Inflammatory macrophage treated with lipopolysaccharide for 1 hour (primary cell): ENCODE data around the gene PTPRN2.

Experiments used
- DNase-seq, 2 donors: peaks; one replicate each; pipeline ENCODE4 v3.0.0-alpha.2; 2020 to 2022

Gene PTPRN2

DNA sequence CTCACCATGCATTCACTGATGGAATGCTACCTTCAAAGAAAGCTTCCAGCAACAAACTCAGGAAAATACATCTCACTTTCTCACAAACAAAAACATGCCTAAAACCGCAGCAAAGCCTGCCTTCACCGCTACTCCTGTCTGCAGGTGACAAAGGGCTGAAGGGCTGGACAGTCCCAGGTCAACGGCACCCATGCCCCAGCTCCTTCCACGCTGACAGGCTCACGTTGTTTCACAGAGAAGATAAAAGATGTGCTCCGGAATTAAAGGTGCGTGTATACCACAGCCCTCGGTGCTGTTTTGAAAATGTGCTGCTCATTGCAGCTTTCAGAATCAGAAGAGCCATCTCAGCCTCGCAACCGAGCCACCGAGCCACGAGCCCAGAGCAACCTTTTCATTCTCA, 445.0 kb downstream of the PTPRN2 start:
- DNase-seq = no peak

DNA sequence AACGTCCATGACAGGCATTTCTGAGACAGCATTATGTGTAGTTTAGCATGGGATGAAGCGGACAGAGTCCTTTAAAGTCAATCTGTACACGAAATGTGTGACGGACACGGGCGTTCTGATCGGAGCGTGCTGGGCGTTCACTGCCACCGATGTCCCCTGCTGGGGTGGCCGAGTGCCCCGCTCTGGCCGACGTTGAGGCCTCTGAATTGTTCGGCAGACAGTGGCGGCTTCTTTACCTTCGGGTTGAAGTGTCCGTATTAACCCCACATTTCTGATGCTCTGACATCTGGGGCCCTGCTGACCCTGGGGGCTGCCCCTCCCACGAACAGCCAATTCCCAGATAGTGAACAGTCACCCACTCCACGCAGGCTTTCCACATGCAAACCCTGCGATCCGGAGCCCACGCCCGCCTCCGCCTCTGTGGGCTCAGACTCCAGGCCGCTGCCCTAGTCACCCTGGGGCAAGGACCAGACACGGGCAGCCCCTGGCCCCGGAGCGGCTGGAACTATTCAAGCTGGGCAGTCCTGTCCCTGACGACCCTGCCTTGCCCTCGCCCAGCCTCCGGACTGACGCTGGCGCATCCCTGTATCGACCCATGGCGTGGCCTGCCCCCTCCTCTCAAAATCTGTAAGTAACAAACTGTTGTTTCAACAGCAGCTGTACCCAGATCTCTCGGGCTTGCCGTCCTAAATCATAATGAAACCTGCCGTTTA, 445.7 kb downstream of the PTPRN2 start:
- no peak for DNase-seq

- no peak for DNase-seq
Observed at GRCh38 chr7:158141221-158141582, 446.4 kb downstream of the PTPRN2 start.

DNA sequence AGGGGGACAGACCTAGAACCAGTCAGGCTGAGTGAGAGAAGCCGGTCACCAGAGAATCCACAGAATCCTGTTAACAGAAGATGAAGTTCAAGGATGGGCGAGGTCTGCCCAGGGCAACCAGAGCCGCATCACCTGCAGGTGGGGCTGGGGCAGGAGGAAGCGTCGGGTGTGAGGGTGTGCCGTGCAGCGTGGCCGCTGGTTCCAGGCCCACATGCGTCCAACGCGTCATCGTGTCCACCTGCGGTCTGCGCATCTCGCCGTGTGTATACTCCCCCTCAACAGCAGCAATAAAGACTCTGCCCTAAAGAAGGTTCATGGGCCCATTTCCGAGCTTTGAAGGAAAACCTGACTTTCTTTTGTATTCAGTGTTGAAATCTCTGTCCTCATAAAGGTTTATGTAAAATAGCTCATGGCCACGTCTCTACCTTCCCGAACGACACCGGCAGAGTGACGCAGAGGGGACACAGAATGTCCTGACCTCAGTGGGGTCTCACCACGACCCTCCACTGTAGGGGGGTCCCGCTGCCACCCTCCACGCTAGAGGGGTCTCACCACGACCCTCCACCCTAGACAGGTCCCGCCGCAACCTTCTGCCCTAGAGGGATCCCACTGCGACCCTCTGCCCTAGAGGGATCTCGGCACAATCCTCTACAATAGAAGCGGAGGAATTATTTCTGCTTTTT, 446.9 kb downstream of the PTPRN2 start:
- DNase-seq = no peak

DNA sequence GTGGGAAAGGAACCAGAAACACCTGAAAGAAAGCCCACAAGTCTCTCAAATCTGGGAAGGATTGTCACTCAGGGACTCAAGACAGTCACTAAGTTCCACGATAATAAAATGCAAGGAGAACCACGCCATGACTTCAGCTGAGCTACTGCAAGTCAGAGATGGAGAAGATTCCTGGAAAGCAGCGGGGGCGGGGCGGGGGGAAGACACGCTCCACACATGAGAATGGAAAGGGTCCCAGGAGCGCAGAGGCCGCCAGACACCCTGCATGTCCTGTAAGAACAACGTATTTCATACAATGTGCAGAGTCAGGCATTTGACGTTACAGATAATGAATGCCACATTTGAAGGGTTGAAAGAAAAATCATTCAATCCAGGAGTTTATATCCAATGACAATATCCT, 448.1 kb downstream of the PTPRN2 start:
- DNase-seq = no peak

DNA sequence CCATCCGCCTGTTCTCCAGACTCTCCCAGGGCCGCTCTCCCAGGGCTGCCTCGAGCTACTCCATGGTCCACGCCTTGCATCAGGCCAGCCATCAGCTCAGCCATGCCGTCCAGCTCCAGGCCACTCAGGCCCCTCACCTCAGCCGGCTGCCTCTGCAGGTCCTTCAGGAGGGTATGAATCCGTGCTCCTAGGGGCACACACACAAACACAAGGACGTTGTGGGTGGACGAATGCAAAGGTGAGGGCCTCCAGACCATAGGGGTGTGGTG, 449.4 kb downstream of the PTPRN2 start:
- DNase-seq = no peak

DNA sequence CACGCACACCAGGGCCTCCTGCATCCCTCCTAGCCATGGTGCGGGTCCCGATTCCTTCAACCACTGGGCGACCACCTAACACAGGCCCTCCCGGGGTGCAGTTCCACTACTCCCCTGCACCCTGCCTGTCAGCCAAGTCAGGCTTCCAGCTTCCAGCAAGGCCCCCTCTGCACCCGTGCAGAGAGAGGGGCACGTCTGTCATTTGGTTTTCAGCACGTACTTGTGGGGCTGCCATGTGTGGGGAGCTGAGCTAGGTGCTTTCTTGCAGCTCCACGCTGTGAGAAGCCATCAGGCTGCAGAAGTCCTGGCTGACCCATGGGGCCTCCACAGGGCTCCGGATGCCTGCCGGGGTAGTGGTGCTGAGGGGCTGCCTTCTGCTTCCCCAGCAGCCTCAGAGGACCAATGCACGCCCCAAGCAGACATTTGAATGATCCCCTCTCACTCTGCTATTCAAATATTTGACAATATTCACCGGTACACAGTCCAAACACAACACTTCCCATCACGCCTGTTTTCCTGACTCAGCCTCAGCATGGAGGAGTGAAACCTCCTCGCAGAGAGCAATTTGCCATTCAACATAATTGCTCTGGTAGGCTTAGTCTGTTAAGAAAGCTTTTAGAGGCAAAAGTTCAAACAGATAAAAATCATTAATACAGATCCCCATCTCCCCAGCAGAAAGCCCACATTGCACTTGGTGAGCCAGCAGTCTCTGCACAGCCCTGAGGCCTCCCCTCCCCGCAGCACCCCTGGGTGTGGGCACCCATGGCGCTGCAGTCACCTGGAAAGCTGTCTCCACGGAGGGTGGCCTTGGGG, 449.9 kb downstream of the PTPRN2 start:
- DNase-seq = no peak

GRCh38 chr7:158135931-158136330, 451.7 kb downstream of the PTPRN2 start:
- no peak for DNase-seq

GRCh38 chr7:158134824-158135223, 452.8 kb downstream of the PTPRN2 start:
- DNase-seq = no peak

DNA sequence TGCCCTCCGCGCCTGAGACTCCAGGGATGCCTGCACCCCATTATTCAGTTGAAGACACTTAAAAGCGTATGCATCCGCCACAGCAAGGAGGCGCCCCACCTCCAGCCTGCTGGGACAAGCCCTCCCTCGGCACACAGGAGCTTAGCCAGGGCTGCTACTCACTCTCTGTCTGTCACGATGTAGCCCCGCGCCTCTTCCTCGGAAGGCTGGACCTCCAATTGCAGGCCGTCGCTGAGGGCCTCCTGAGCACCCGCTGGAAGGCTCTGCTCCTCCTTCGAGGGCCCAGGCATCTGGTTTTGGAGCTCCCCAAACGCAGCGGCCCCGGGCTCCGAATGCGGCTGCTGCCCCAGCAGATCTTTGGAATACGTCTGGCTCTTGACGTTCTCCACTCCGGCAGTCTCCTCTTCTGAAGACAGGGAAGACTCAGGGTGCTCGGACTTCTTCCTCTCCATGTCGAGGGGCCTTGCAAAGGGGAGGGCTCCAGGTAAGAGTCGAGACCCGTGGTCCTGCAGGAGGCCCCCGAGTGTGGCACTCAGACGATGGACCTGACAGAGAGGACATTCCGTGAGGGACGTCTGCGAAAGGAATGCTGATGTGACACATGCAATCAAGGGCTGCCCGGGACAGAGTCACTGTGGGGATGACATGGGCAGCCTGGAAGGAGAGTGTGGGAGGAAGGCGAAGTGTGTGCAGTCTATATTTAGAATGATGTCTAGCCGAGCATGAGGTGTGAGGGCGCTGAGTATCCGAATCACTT, 453.9 kb downstream of the PTPRN2 start:
- DNase-seq = no peak

GRCh38 chr7:158133057-158133456, 454.6 kb downstream of the PTPRN2 start:
- no peak for DNase-seq

GRCh38 chr7:158130023-158130409, 457.6 kb downstream of the PTPRN2 start:
- DNase-seq = no peak

DNA sequence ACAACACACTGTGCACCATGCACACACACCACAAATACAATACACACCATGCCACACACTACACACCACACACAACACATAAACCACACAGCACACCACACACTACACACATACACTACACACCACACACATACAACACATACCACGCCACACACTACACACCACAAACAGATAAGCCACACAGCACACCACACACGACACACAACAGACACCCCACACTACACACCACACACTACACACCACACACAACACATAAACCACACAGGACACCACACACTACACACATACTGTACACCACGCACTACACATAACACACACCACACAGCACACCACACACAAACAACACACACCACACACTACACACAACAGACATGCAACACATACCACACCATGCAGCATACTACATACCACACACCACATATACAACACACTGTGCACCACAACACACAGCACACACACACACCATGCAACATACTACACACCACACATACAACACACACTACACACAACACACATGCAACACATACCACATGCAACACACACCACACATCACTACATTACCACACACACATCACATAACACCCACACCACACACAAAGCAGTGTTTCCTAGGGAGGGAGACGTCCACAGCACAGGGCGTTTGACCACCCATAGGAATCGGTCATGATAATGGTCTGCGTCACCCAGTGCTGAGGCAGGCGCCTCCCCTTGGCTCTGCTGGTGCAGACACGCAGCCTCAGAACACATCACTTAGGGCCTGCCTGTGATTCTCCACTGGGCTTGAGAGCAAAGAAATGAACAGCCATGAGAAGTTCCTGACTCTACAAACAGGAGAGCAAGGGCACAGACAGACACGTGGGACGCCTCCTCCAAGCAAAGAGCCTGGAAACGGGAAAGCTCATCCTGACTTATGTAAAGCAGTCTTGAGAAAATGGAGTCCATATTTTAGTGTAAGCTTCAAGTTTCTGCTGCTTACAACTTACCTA, 458.3 kb downstream of the PTPRN2 start:
- DNase-seq = no peak

GRCh38 chr7:158128572-158128971, 459.1 kb downstream of the PTPRN2 start:
- no peak for DNase-seq

- DNase-seq = no peak
Observed at GRCh38 chr7:158127241-158127640, 460.4 kb downstream of the PTPRN2 start.

- DNase-seq = no peak
Observed at GRCh38 chr7:158126661-158127060, 461.0 kb downstream of the PTPRN2 start.

- no peak for DNase-seq
Observed at GRCh38 chr7:158125721-158126120, 461.9 kb downstream of the PTPRN2 start.

- no peak for DNase-seq
Observed at GRCh38 chr7:158125091-158125490, 462.5 kb downstream of the PTPRN2 start.

- no peak for DNase-seq
Observed at GRCh38 chr7:158124671-158125079, 462.9 kb downstream of the PTPRN2 start.

DNA sequence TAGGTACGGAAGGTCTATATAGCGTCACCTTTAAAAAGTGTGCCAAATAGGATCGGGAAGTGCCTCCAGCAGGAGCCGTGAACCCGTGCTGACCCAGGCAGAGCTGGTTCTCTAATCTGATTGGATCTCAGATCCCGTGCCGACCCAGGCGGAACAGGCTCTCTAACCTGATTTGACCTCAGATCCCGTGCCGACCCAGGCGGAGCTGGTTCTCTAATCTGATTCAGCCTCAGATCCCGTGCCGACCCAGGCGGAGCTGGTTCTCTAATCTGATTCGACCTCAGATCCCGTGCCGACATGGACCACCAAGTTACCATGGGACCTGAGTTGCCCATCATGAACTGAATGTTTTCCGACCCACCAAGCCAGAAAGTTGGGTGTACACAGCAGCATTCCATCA, 463.9 kb downstream of the PTPRN2 start:
- no peak for DNase-seq

DNA sequence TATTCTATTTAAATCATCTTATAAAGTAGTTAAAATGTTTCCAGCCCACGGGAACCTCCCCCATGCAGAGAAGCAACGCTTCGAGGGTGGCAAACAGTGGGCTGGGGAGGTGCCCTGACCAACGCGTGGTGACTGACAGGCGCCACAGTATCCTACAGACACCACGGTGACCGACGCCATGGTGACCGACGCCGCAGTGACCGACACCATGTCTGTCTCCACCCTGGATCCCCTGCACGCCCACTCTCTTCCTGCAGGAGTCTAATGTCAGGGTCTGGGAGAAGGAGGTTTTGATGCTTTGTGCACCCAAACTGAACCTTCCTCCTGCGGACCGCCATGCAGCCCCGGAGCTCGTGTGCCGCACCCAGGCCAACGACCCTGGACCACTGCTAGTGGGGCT, 464.4 kb downstream of the PTPRN2 start:
- DNase-seq = no peak

DNA sequence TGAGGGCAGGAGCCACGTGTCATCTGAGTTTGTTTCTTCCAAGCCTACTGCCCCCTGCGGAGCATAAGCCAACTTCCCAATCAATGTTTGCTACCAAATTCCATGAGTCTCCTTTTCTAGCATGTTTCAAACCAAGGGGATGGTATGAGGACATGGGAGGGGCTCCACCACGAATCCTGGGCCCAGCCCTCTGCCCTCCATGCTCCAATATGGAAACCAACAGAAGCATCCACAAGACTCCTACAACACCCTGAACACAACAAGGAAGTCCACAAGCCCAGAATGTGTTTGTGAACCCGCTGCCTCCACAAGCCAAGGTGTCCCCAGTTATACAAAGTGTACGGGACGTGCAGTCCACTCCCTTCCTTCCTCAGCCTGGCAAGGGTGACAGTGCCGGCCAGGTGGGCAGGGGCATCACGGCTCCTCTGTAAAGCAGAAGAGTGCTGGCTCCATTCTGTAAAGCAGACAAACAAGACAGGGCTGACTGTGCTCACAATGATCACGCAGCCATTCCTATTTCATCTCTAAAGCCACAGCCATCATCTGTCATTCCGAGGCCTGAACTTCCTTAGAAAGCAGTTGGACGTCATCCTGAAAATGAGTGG, 466.1 kb downstream of the PTPRN2 start:
- no peak for DNase-seq
